K562 (cell line): ENCODE data around the gene KAZN. TPM values are rescaled to one million over a fixed set of nuclear protein-coding genes. Genes with fewer than 3 reads are reported as not detected.

Source experiments
- ATAC-seq: fragments of 200-7000 bp; cut with Tn5 transposase; 3 replicates; pipeline ENCODE4 v1.9.1; 2020; ENCODE audit warnings: moderate library complexity
- BruUV-seq: library from RNA; stranded (reverse); fragments of 400-500 nt; replicated peaks from 2 replicates; lab custom pipeline; 2021; lab: Mats Ljungman, UMichigan
- CTCF ChIA-PET: fragments of 300-600 bp; formaldehyde crosslinking; extraction: SDS; loops from one replicate; lab custom pipeline; 2021; ENCODE audit warnings: low intra/inter-chr PET ratio; lab: Yijun Ruan, JAX
- POLR2A ChIA-PET: fragments of 300-600, 350-650 bp; sonication (Branson Sonifier 250); formaldehyde crosslinking; extraction: SDS; loops from one replicate; lab custom pipeline; 2021; ENCODE audit warnings: antibody characterized with exemption, inconsistent platforms; lab: Yijun Ruan, JAX
- DNase-seq, 4 experiments: peaks; one replicate each; pipeline versions ENCODE4 v3.0.0 to v3.0.0-alpha.2; 2011 to 2018; ENCODE audit warnings: low spot score in 3 of 4, mixed read lengths in 3 of 4; ENCODE audit errors: extremely low read depth in 1 of 4
- FAIRE-seq: peaks from 2 replicates; lab custom pipeline; 2011; peaks lifted over from hg19 to GRCh38; lab: Jason Lieb, UNC
- H2AFZ ChIP-seq: 2 replicates; pipeline ENCODE4 v1.6.0; 2011; ENCODE audit warnings: low read depth, low read length, control low read depth, inconsistent platforms
- H3K27ac ChIP-seq: fragments of 200-600 bp; 3 replicates; pipeline ENCODE4 v1.8.0; 2011; ENCODE audit warnings: low read depth, mild to moderate bottlenecking, control low read depth, inconsistent platforms, low read length, moderate library complexity, mixed read lengths; ENCODE audit errors: extremely low read depth
- H3K27me3 ChIP-seq, 2 experiments: fragments of 300-600 bp in 1 of 2; 2 replicates in 1 of 2; 3 replicates in 1 of 2; pipeline versions ENCODE4 v1.6.0 to v1.8.0; 2011; ENCODE audit warnings: inconsistent platforms in 2 of 2, low read length in 2 of 2, mild to moderate bottlenecking in 1 of 2, mixed read lengths in 1 of 2, moderate library complexity in 1 of 2; ENCODE audit not compliant: control insufficient read depth in 2 of 2, insufficient read depth in 2 of 2
- H3K36me3 ChIP-seq: fragments of 300-600 bp; 3 replicates; pipeline ENCODE4 v1.8.0; 2011; ENCODE audit warnings: mild to moderate bottlenecking, low read length, inconsistent platforms; ENCODE audit not compliant: control insufficient read depth, insufficient read depth
- H3K4me1 ChIP-seq, 2 experiments: fragments of 200-600 bp in 1 of 2; replicated peaks in 1 of 2; 2 replicates in 1 of 2; 3 replicates in 1 of 2; pipeline versions ENCODE4 v1.5.1 to v1.8.0; 2011; ENCODE audit warnings: inconsistent platforms in 2 of 2, low read length in 2 of 2, mild to moderate bottlenecking in 1 of 2, mixed read lengths in 1 of 2, moderate library complexity in 1 of 2; ENCODE audit not compliant: control insufficient read depth in 2 of 2, insufficient read depth in 2 of 2
- H3K4me2 ChIP-seq: 2 replicates; pipeline ENCODE4 v1.6.1; 2011; ENCODE audit warnings: low read length, control low read depth, inconsistent platforms, mixed read lengths; ENCODE audit not compliant: insufficient read depth
- H3K4me3 ChIP-seq: fragments of 200-600 bp; sonication (generic), shearing (Covaris generic); 2 replicates; pipeline ENCODE4 v1.5.1; 2016; ENCODE audit warnings: control low read depth, inconsistent platforms
- H3K79me2 ChIP-seq: fragments of 200-600 bp; 3 replicates; pipeline ENCODE4 v1.8.0; 2011; ENCODE audit warnings: low read length, inconsistent platforms; ENCODE audit not compliant: control insufficient read depth, insufficient read depth
- H3K9ac ChIP-seq, 2 experiments: 2 replicates each; pipeline versions ENCODE4 v1.6.0 to v1.6.1; 2011; ENCODE audit warnings: low read depth in 2 of 2, low read length in 2 of 2, control low read depth in 1 of 2, inconsistent platforms in 1 of 2, mild to moderate bottlenecking in 1 of 2, mixed read lengths in 1 of 2; ENCODE audit not compliant: insufficient read depth in 1 of 2
- H3K9me1 ChIP-seq: one replicate; pipeline ENCODE4 v1.6.0; 2011; ENCODE audit warnings: inconsistent platforms, mild to moderate bottlenecking, low read length, moderate library complexity; ENCODE audit not compliant: control insufficient read depth, insufficient read depth
- H3K9me3 ChIP-seq: replicated peaks from 2 replicates; pipeline ENCODE4 v1.5.1; 2011; ENCODE audit warnings: low read depth, low read length, inconsistent platforms; ENCODE audit not compliant: control insufficient read depth, insufficient read depth
- H4K20me1 ChIP-seq: replicated peaks from 2 replicates; pipeline ENCODE4 v1.6.1; 2011; ENCODE audit warnings: low read length, inconsistent platforms, mixed read lengths; ENCODE audit not compliant: control insufficient read depth, insufficient read depth
- CTBP1 ChIP-seq: fragments of 450-650 bp; IDR thresholded peaks from 2 replicates; pipeline ENCODE4 v1.6.1; 2016; ENCODE audit warnings: borderline replicate concordance
- CXXC5 ChIP-seq: fragments of 250-450 bp; sonication (Bioruptor Pico); IDR thresholded peaks from 2 replicates; pipeline ENCODE4 v1.8.0; 2022; ENCODE audit warnings: inconsistent platforms, mild to moderate bottlenecking, moderate library complexity
- EZH2 ChIP-seq: IDR thresholded peaks from 2 replicates; pipeline ENCODE4 v1.6.1; 2012; ENCODE audit warnings: low read depth, mild to moderate bottlenecking, inconsistent platforms, low read length, borderline replicate concordance
- FOSL1 ChIP-seq: fragments of 200-800 bp; sonication (Bioruptor generic); conservative IDR thresholded peaks from 2 replicates; pipeline ENCODE4 v1.6.1; 2016; ENCODE audit warnings: missing genetic modification characterization, missing compliant biosample characterization
- MAZ ChIP-seq, 2 experiments: fragments of 450-650 bp in 1 of 2; sonication (generic) in 1 of 2; formaldehyde crosslinking; IDR thresholded peaks in 1 of 2; conservative IDR thresholded peaks in 1 of 2; 2 replicates each; pipeline versions ENCODE4 v1.4.0 to v1.5.0; 2020; ENCODE audit warnings: mild to moderate bottlenecking in 1 of 2, missing genetic modification reagents in 1 of 2
- MTA3 ChIP-seq: fragments of 450-650 bp; formaldehyde crosslinking; IDR thresholded peaks from 2 replicates; pipeline ENCODE4 v1.6.1; 2017; ENCODE audit warnings: mild to moderate bottlenecking, borderline replicate concordance
- SMC3 ChIP-seq: conservative IDR thresholded peaks from 2 replicates; pipeline ENCODE4 v1.6.1; 2011; ENCODE audit warnings: low read depth, low read length, improper control_type of control experiment; ENCODE audit not compliant: insufficient read depth
- STAT5A ChIP-seq: IDR thresholded peaks from 2 replicates; pipeline ENCODE4 v1.6.1; 2012; ENCODE audit warnings: low read length, inconsistent platforms, borderline replicate concordance
- STAT5B ChIP-seq: fragments of 250-450 bp; sonication (Bioruptor Pico); IDR thresholded peaks from 2 replicates; pipeline ENCODE4 v1.8.0; 2021; ENCODE audit warnings: mild to moderate bottlenecking, inconsistent platforms
- TEAD4 ChIP-seq, 2 experiments: sonication (generic) in 1 of 2; formaldehyde crosslinking in 1 of 2; IDR thresholded peaks; 2 replicates each; pipeline versions ENCODE4 v1.6.1 to v1.8.0; 2012 to 2022; ENCODE audit warnings: borderline replicate concordance in 1 of 2, inconsistent platforms in 1 of 2, low read length in 1 of 2, mild to moderate bottlenecking in 1 of 2, missing genetic modification reagents in 1 of 2
- ZFP36 ChIP-seq: fragments of 150-350 bp; IDR thresholded peaks from 2 replicates; pipeline ENCODE4 v1.6.1; 2018; ENCODE audit warnings: low read length, low read depth; ENCODE audit not compliant: partially characterized antibody
- ZNF143 ChIP-seq: sonication (generic); formaldehyde crosslinking; IDR thresholded peaks from 2 replicates; pipeline ENCODE4 v1.9.0; 2022; ENCODE audit warnings: mild to moderate bottlenecking, missing genetic modification reagents
- ZNF174 ChIP-seq: fragments of 250-450 bp; sonication (Bioruptor Pico); IDR thresholded peaks from 2 replicates; pipeline ENCODE4 v1.4.0; 2020; ENCODE audit warnings: mild to moderate bottlenecking
- ZNF175 ChIP-seq: fragments of 200-800 bp; sonication (Bioruptor generic); IDR thresholded peaks from 2 replicates; pipeline ENCODE4 v1.6.1; 2016; ENCODE audit warnings: low read depth, mild to moderate bottlenecking, missing genetic modification characterization, missing compliant biosample characterization
- ZNF354B ChIP-seq: fragments of 250-450 bp; sonication (Bioruptor Pico); IDR thresholded peaks from 2 replicates; pipeline ENCODE4 v1.4.0; 2020
- WGBS: fragments of 100-300 bp; shearing (Covaris generic); methylation state at CpG from one replicate; pipeline ENCODE4 v1.1.6; 2016; ENCODE audit warnings: low coverage, mixed read lengths; ENCODE audit not compliant: insufficient coverage; ENCODE audit errors: missing lambda C conversion rate; 5-methylcytosine and 5-hydroxymethylcytosine counted together
- in situ Hi-C: fragments of 300-500 bp; cut with MboI; formaldehyde crosslinking; loops from 4 replicates; pipeline ENCODE4 v1.15.0; 2018; ENCODE audit warnings: inconsistent platforms, mixed read lengths
- intact Hi-C: fragments of 100-400 bp; cut with micrococcal nuclease; formaldehyde crosslinking; loops from 2 replicates; pipeline ENCODE4 v1.14.2; 2022
- polyA plus RNA-seq, 8 experiments: library from polyadenylated mRNA; depleted of rRNA in 4 of 8; stranded (reverse) in 5 of 8; unstranded in 3 of 8; fragments of >200 nt; fragmentation: Nextera tagmentation in 2 of 8; fragmentation: Illumina TruSeq in 1 of 8; extraction: Ambion mirVana in 2 of 8; extraction: Trizol in 1 of 8; gene quantifications; 2 replicates each; pipeline versions ENCODE4 v1.2.1 to v1.2.3, GENCODE V29; 2011 to 2014; ENCODE audit warnings: inconsistent platforms in 1 of 8, missing spikeins in 1 of 8
- total RNA-seq, 7 experiments: library from RNA; depleted of rRNA in 6 of 7; stranded (reverse); fragments of >200 nt in 6 of 7; fragmentation: Illumina TruSeq in 2 of 7; extraction: Trizol in 2 of 7; gene quantifications; 2 replicates each; pipeline versions ENCODE4 v1.2.1 to v1.2.3, GENCODE V29; 2011 to 2021; ENCODE audit warnings: low replicate concordance in 1 of 7
- TF ChIP-seq, protein P1 (sequence below): fragments of 250-450 bp; sonication (Bioruptor Pico); IDR thresholded peaks from 2 replicates; pipeline ENCODE4 v1.5.0; 2021; ENCODE audit warnings: mild to moderate bottlenecking, borderline replicate concordance
- TF ChIP-seq, protein P2 (sequence below): fragments of 250-450 bp; sonication (Bioruptor Pico); IDR thresholded peaks from 2 replicates; pipeline ENCODE4 v1.4.0; 2020

Gene KAZN
- total and polyA plus RNA-seq, 9 of the 15 experiments (the other 6 are each of a cell fraction or from before 2014, with no cell fraction given), result 2.1 to 21.6 (median 5.4) TPM

DNA sequence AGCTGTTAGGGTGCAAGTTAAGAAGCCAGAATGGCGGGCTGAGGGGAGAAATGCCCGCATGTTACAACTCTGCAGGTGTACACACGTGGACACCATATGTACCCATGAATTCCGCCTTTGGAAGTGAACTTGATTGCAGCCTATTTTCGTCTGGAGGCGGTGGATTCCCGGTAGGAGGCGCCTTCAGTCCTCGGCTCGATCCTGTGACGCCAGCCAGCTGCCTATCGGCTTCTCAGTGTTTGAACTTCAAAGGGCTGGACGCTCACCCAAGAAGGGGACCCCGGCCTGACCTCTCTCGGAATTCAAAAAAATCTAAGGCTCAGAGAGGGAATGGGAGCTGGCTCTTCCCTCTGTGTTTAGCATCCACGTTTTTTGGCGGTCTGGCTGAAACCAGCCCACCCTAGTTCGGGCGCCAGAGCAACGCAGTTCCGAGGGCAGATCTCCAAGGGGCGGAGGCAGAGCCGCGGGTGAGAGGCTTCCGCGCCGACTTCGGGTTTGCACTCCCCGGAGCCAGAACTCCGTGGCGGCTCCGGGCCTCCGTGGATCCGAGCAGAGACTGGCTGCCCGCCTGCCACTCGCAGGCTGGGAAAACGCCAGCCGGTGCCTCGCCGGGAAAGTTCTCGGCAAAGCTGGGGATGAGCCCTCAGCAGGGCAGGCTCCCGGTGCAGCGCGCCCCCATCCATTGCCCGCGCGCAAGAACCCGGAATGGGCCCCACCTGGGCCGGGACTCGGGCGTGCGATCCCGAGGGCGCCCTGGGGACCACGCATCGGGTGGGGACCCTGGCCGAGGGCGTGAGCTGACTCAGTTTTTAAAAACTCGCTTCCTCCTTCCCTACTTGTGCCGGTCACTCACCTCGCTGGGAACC lies 554.1 kb downstream of the KAZN start:
- Histone ChIP-seq H3K79me2 (no peaks in the 10 kb centered on the region), H3K27ac (no peak overlapping the region), H3K9me1 (no peaks in the 10 kb centered on the region), H3K9ac (peak overlapping the region in 1 of 2 experiments; percentile 75; a peak in 2 of 4 replicates), H3K4me1 (peaks cover 6 to 26% of the 10 kb centered on the region in 2 experiments), H3K27me3 (peaks cover 16 to 82% of the 10 kb centered on the region in 2 experiments; a peak in 4 of 5 replicates), H3K4me3 (peak overlapping the region; percentile 23), H3K4me2 (peak overlapping the region; percentile 51), H3K9me3 (no peaks in the 10 kb centered on the region), H3K36me3 (no peaks in the 10 kb centered on the region), H4K20me1 (0 out of 2 replicates have a peak, but pooled peaks cover 4% of the 10 kb centered on the region), H2AFZ (peak overlapping the region; percentile 55)
- peak; percentile 65 to 81 (median 74) for DNase-seq
- intact Hi-C loops, result loop anchor here (1.0 to 10.0 kb wide), 2 partner anchors 120 to 282 kb away; partner anchors contain the start of gene CTRC
- peak; percentile 91 for FAIRE-seq
- WGBS, result 2% methylated on average over 61 of the region's 61 CpGs
- peak; percentile 84 for ATAC-seq
- ChIA-PET POLR2A (interaction anchor here (0.6 to 1.8 kb wide), 6 partner anchors 9 to 307 kb away, joined by 3 to 6 read pairs (median 4); no protein-coding TSS in a partner anchor), CTCF (interaction anchor here (0.7 to 1.8 kb wide), 3 partner anchors 119 to 152 kb away, joined by 3 to 13 read pairs (median 7); no protein-coding TSS in a partner anchor)
- no TSS peak for BruUV-seq
- in situ Hi-C loops, result loop anchor here (5.0 kb wide), 2 partner anchors 105 to 280 kb away; no protein-coding TSS in a partner anchor
- TF ChIP-seq ZNF143 (no peak), CXXC5 (CRISPR knock-in tag) (peak; percentile 68), STAT5A (no peak), FOSL1 (tag) (peak; percentile 51; the same call in 1 of the 2 replicates), SMC3 (peak; percentile 75), ZFP36 (peak; percentile 8), ZNF354B (CRISPR knock-in tag) (no peak), MTA3 (0 out of 2 replicates have a peak, but pooled peaks have one; percentile 16), ZNF174 (CRISPR knock-in tag) (no peak), CTBP1 (peak; percentile 24; the same call in 1 of the 2 replicates), ZNF175 (CRISPR knock-in tag) (no peak), STAT5B (CRISPR knock-in tag) (no peak), TEAD4 (IDR thresholded peaks at IDR 0.05; ENCODE audit: low read length) (0 out of 2 replicates have a peak, but pooled peaks have one; percentile 12), TEAD4 (CRISPR knock-in tag; IDR thresholded peaks at IDR 0.05; ENCODE audit: borderline replicate concordance) (no peak), MAZ (CRISPR knock-in tag; conservative IDR thresholded peaks at IDR 0.05 in 1 of 2, IDR thresholded peaks at IDR 0.05 in 1 of 2) (peak in 1 of 2 experiments; percentile 17; a peak in 2 of 4 replicates), EZH2 (0 out of 2 replicates have a peak, but pooled peaks have one; percentile 19)
- TF ChIP-seq, protein P1, sequence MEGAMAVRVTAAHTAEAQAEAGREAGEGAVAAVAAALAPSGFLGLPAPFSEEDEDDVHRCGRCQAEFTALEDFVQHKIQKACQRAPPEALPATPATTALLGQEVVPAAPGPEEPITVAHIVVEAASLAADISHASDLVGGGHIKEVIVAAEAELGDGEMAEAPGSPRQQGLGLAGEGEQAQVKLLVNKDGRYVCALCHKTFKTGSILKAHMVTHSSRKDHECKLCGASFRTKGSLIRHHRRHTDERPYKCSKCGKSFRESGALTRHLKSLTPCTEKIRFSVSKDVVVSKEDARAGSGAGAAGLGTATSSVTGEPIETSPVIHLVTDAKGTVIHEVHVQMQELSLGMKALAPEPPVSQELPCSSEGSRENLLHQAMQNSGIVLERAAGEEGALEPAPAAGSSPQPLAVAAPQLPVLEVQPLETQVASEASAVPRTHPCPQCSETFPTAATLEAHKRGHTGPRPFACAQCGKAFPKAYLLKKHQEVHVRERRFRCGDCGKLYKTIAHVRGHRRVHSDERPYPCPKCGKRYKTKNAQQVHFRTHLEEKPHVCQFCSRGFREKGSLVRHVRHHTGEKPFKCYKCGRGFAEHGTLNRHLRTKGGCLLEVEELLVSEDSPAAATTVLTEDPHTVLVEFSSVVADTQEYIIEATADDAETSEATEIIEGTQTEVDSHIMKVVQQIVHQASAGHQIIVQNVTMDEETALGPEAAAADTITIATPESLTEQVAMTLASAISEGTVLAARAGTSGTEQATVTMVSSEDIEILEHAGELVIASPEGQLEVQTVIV, result no peak
- TF ChIP-seq, protein P2, sequence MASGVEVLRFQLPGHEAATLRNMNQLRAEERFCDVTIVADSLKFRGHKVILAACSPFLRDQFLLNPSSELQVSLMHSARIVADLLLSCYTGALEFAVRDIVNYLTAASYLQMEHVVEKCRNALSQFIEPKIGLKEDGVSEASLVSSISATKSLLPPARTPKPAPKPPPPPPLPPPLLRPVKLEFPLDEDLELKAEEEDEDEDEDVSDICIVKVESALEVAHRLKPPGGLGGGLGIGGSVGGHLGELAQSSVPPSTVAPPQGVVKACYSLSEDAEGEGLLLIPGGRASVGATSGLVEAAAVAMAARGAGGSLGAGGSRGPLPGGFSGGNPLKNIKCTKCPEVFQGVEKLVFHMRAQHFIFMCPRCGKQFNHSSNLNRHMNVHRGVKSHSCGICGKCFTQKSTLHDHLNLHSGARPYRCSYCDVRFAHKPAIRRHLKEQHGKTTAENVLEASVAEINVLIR, result peak; percentile 61; the same call in 1 of the 2 replicates
